GM12874 (cell line): ENCODE data around the gene CEP131.

ENCODE experiments used
- CTCF ChIP-seq: IDR thresholded peaks from 2 replicates; pipeline ENCODE4 v1.5.1; 2011; ENCODE audit warnings: low read depth, mild to moderate bottlenecking, control low read depth, low read length, moderate library complexity; ENCODE audit not compliant: insufficient read depth

Gene CEP131

GRCh38 chr17:81245665-81246342, 23.0 kb upstream of the CEP131 start:
- TF ChIP-seq CTCF: no peak

- TF ChIP-seq CTCF: no peak
Observed at GRCh38 chr17:81245024-81245664, 22.4 kb upstream of the CEP131 start.

- TF ChIP-seq CTCF: no peak
Observed at GRCh38 chr17:81244358-81245023, 21.7 kb upstream of the CEP131 start.

- TF ChIP-seq CTCF: no peak
Observed at GRCh38 chr17:81243333-81243664, 20.5 kb upstream of the CEP131 start.

- no peak for TF ChIP-seq CTCF
Observed at GRCh38 chr17:81242421-81243332, 19.9 kb upstream of the CEP131 start.

- TF ChIP-seq CTCF: peak; percentile 91
Observed at GRCh38 chr17:81241648-81242420, 19.1 kb upstream of the CEP131 start.
